Left lung (tissue), 14 donors: ENCODE results near the gene ESYT2. TPM values are rescaled to one million over a fixed set of nuclear protein-coding genes. Genes with fewer than 3 reads are reported as not detected.
"Not testable (repeated sequence)": the region's sequence is repeated elsewhere in the genome, so short reads cannot be mapped to it uniquely, and the experiment has no call there.

Experiments
- ATAC-seq: fragments of 200-7000 bp; cut with Tn5 transposase; one replicate; pipeline ENCODE4 v1.9.1; 2020; ENCODE audit warnings: moderate library complexity
- DNase-seq, 4 donors: peaks; one replicate each; pipeline ENCODE4 v3.0.0-alpha.2; 2013 to 2020
- H3K27ac ChIP-seq, 2 donors: fragments of 200-600 bp; sonication (generic) in 1 of 2; one replicate each; pipeline versions ENCODE4 v1.5.0 to v1.8.0; 2020 to 2021
- H3K27me3 ChIP-seq, 2 donors: fragments of 200-600 bp; sonication (generic) in 1 of 2; one replicate each; pipeline versions ENCODE4 v1.5.0 to v1.8.0; 2020 to 2021
- H3K36me3 ChIP-seq, 2 donors: fragments of 200-600 bp; sonication (generic) in 1 of 2; one replicate each; pipeline versions ENCODE4 v1.5.0 to v1.8.0; 2020 to 2021
- H3K4me1 ChIP-seq, 2 donors: fragments of 200-600 bp; one replicate each; pipeline ENCODE4 v1.8.0; 2021
- H3K4me3 ChIP-seq, 2 donors: fragments of 200-600 bp; sonication (generic) in 1 of 2; one replicate each; pipeline versions ENCODE4 v1.5.0 to v1.8.0; 2020 to 2021; ENCODE audit warnings: mild to moderate bottlenecking in 1 of 2
- H3K9me3 ChIP-seq, 2 donors: fragments of 200-600 bp; sonication (generic) in 1 of 2; one replicate each; pipeline versions ENCODE4 v1.5.0 to v1.8.0; 2020 to 2021
- CTCF ChIP-seq, 2 donors: fragments of 200-600 bp; sonication (generic) in 1 of 2; IDR thresholded peaks; one replicate each; pipeline versions ENCODE4 v1.5.0 to v1.8.0; 2021; ENCODE audit warnings: antibody characterized with exemption in 2 of 2
- intact Hi-C, 2 donors: fragments of 100-400 bp; cut with DNase I; formaldehyde crosslinking; loops; one replicate each; pipeline versions ENCODE4 v1.11.2 to v1.14.2; 2022
- long read RNA-seq, 12 donors: library from polyadenylated mRNA in 2 of 12; unstranded in 2 of 12; transcript quantifications; one replicate each; pipeline ENCODE4 v2.0.0 and lab custom pipeline, GENCODE V29; 2019 to 2026
- polyA plus RNA-seq, 6 donors: library from polyadenylated mRNA; unstranded; fragments of 120-200 nt; gene quantifications; one replicate each; pipeline ENCODE4 v1.2.1, GENCODE V29; 2013; ENCODE audit not compliant: insufficient read length in 6 of 6
- total RNA-seq, 2 donors: library from RNA; stranded (reverse); fragmentation: NEBNext Ultra II Directional; extraction: Animal tissue kit (Norgen Biotek cat#: 25700); gene quantifications; one replicate each; pipeline ENCODE4 v1.2.1, GENCODE V29; 2021
- donor health status: DM: no; HTN: yes; CAD: no.
- donor health status: DM: no; HTN: no; CAD: no.

ESYT2 gene
- total RNA-seq (10 to 100 TPM; 69.7 to 75.7 TPM), polyA plus RNA-seq (10 to 100 TPM; 38.3 to 46.3 (median 41.7) TPM)
- long read RNA-seq, donor 1, partial matches to known transcripts: 36 of 38 reads
- long read RNA-seq, donor 1, other reads (novel, unspliced or antisense): 0 of 38 reads
- long read RNA-seq, donor 2, full-length matches to known transcripts: 1 of 1 reads
- long read RNA-seq, donor 2, partial matches to known transcripts: 0 of 1 reads
- long read RNA-seq, donor 2, other reads (novel, unspliced or antisense): 0 of 1 reads
- long read RNA-seq, donor 3, full-length matches to known transcripts: 4 of 4 reads
- long read RNA-seq, donor 3, partial matches to known transcripts: 0 of 4 reads
- long read RNA-seq, donor 3, other reads (novel, unspliced or antisense): 0 of 4 reads
- long read RNA-seq, donor 4, partial matches to known transcripts: 2 of 4 reads
- long read RNA-seq, donor 4, other reads (novel, unspliced or antisense): 2 of 4 reads
- long read RNA-seq, donor 5, full-length matches to known transcripts: 4 of 4 reads
- long read RNA-seq, donor 5, partial matches to known transcripts: 0 of 4 reads
- long read RNA-seq, donor 5, other reads (novel, unspliced or antisense): 0 of 4 reads
- long read RNA-seq, donor 6, full-length matches to known transcripts: 3 of 3 reads
- long read RNA-seq, donor 6, partial matches to known transcripts: 0 of 3 reads
- long read RNA-seq, donor 6, other reads (novel, unspliced or antisense): 0 of 3 reads
- long read RNA-seq, donor 7, full-length matches to known transcripts: 3 of 3 reads
- long read RNA-seq, donor 7, partial matches to known transcripts: 0 of 3 reads
- long read RNA-seq, donor 7, other reads (novel, unspliced or antisense): 0 of 3 reads
- long read RNA-seq, donor 8: 0 reads
- long read RNA-seq, donor 9, full-length matches to known transcripts: 1 of 1 reads
- long read RNA-seq, donor 9, partial matches to known transcripts: 0 of 1 reads
- long read RNA-seq, donor 9, other reads (novel, unspliced or antisense): 0 of 1 reads
- long read RNA-seq, donor 10, partial matches to known transcripts: 2 of 3 reads
- long read RNA-seq, donor 10, other reads (novel, unspliced or antisense): 1 of 3 reads
- long read RNA-seq, donor 11, full-length matches to known transcripts: 2 of 2 reads
- long read RNA-seq, donor 11, partial matches to known transcripts: 0 of 2 reads
- long read RNA-seq, donor 11, other reads (novel, unspliced or antisense): 0 of 2 reads
- long read RNA-seq, donor 12, full-length matches to known transcripts: 6 of 6 reads
- long read RNA-seq, donor 12, partial matches to known transcripts: 0 of 6 reads
- long read RNA-seq, donor 12, other reads (novel, unspliced or antisense): 0 of 6 reads

GRCh38 chr7:158829342-158830210, at the start of gene ESYT2:
ESYT2 (minus strand) TSS chr7:158829509; CDS start chr7:158829418, 91 bp downstream.
- Histone ChIP-seq H3K4me1 (peaks cover 0 to 33% of the 10 kb centered on the region in 2 donors), H3K27me3 (no peaks in the 10 kb centered on the region), H3K4me3 (peak within 1 kb of the TSS; percentile 79 to 84), H3K9me3 (no peaks in the 10 kb centered on the region), H3K36me3 (no peaks in the 10 kb centered on the region), H3K27ac (peak within 1 kb of the TSS; percentile 99)
- peak; percentile 88 for ATAC-seq
- DNase-seq: peak; percentile 98 to 100 (median 99)
- TF ChIP-seq CTCF (IDR thresholded peaks at IDR 0.05): no peak
- intact Hi-C loops: no loop called here

GRCh38 chr7:158878151-158879079, 49.1 kb upstream of the ESYT2 start:
- DNase-seq, H3K9me3 ChIP-seq, H3K27me3 ChIP-seq, intact Hi-C loops, H3K27ac ChIP-seq, ATAC-seq, H3K4me1 ChIP-seq, H3K4me3 ChIP-seq: not testable (repeated sequence)
- peaks cover 0 to 72% of the 10 kb centered on the region in 2 donors for H3K36me3 ChIP-seq

GRCh38 chr7:158876984-158877383, 47.7 kb upstream of the ESYT2 start:
- Histone ChIP-seq H3K9me3 (no peaks in the 10 kb centered on the region), H3K36me3 (peaks cover 0 to 75% of the 10 kb centered on the region in 2 donors), H3K4me3 (no peak overlapping the region), H3K4me1 (no peaks in the 10 kb centered on the region), H3K27me3 (no peaks in the 10 kb centered on the region), H3K27ac (no peak overlapping the region)
- DNase-seq: no peak
- TF ChIP-seq CTCF (IDR thresholded peaks at IDR 0.05): no peak
- intact Hi-C loops: no loop called here
- no peak for ATAC-seq

- Histone ChIP-seq H3K36me3 (peaks cover 0 to 34% of the 10 kb centered on the region in 2 donors), H3K9me3 (no peaks in the 10 kb centered on the region), H3K4me1 (peaks cover 0 to 5% of the 10 kb centered on the region in 2 donors), H3K27me3 (no peaks in the 10 kb centered on the region), H3K27ac (no peak overlapping the region), H3K4me3 (no peak overlapping the region)
- TF ChIP-seq CTCF (IDR thresholded peaks at IDR 0.05): no peak
- intact Hi-C loops: no loop called here
- no peak for ATAC-seq
- no peak for DNase-seq
Observed at GRCh38 chr7:158869876-158870275, 40.6 kb upstream of the ESYT2 start.
